Measurements from ENCODE around the gene PROM1. TPM values are rescaled to one million over a fixed set of nuclear protein-coding genes. Genes with fewer than 3 reads are reported as not detected.

The PROM1 gene
- total and polyA plus RNA-seq, 2 of the 13 experiments (the other 11 are each of a cell fraction or from before 2014, with no cell fraction given): 3.9 to 16.4 TPM

DNA sequence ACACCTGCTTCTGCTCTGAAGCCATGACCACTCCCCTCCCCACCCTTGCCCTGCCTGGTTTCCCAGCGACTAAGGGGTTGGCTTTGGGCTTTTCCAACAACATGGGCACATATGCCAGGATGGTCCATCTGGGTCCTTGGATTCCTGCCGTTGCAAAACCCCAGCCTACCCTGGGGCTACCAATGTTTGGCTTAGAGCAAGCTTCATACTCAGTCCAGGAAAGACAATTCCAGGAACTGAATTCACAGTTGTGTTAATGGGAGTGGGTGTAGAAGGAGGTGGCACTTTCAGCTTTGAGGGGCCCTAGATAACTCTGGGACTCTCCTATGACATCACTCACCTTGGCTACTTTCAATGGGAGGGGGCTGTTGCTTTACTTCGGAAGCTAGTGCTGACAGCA is 154.3 kb downstream of the PROM1 start:
- in situ Hi-C loops (cut with HindIII; ENCODE audit: extremely low pct_ligation_motif_present, low pct_unique_long_range_greater_than_20kb) (no loop called here), intact Hi-C loops (cut with micrococcal nuclease; ENCODE audit: unreplicated experiment) (no loop called here)
- no TSS peak for BruUV-seq (replicated peaks)
- H3K4me3 ChIP-seq (replicated peaks in 1 of 3; ENCODE audit: insufficient read depth in 1 of 3, low read depth in 2 of 3, low read length in 3 of 3): no peak overlapping the region
- H3K9ac ChIP-seq (ENCODE audit: insufficient read depth, low read depth, low read length): no peak overlapping the region
- no peak overlapping the region for H2AFZ ChIP-seq (ENCODE audit: low read length)
- no peaks in the 10 kb centered on the region for H3K79me2 ChIP-seq (ENCODE audit: insufficient read depth, low read length)
- WGBS (ENCODE audit: low lambda C conversion rate): 0% methylated on average over 2 of the region's 3 CpGs
- ChIA-PET POLR2A (no interaction called here), CTCF (ENCODE audit: low intra/inter-chr PET ratio, low total read pairs) (no interaction called here)
- H3K27me3 ChIP-seq (ENCODE audit: control insufficient read depth in 1 of 2, insufficient read depth in 2 of 2, low read length in 2 of 2): peaks cover 3 to 29% of the 10 kb centered on the region in 2 experiments; a peak in 3 of 5 replicates
- TF ChIP-seq HMG20A (CRISPR knock-in tag; IDR thresholded peaks at IDR 0.05; ENCODE audit: borderline replicate concordance) (no peak), ZNF17 (CRISPR knock-in tag; IDR thresholded peaks at IDR 0.05) (no peak), NFKBIZ (CRISPR knock-in tag; IDR thresholded peaks at IDR 0.05) (no peak), STAT5B (CRISPR knock-in tag; IDR thresholded peaks at IDR 0.05) (no peak), ASH2L (IDR thresholded peaks at IDR 0.05; ENCODE audit: insufficient read length, low read depth, low read length) (no peak)
- H3K4me2 ChIP-seq (ENCODE audit: low read depth, low read length): no peak overlapping the region
- DNase-seq (ENCODE audit: low spot score) (no peak), FAIRE-seq (no peak), ATAC-seq (no peak)
- H4K20me1 ChIP-seq (ENCODE audit: insufficient read depth, low read length): no peaks in the 10 kb centered on the region
- H3K9me3 ChIP-seq (ENCODE audit: low read length): no peaks in the 10 kb centered on the region
- H3K36me3 ChIP-seq (replicated peaks in 1 of 2; ENCODE audit: control insufficient read depth in 1 of 2, insufficient read depth in 2 of 2, low read length in 2 of 2): no peaks in the 10 kb centered on the region
- H3K27ac ChIP-seq (ENCODE audit: extremely low read length, insufficient read depth, low read length): no peak overlapping the region
- no peaks in the 10 kb centered on the region for H3K4me1 ChIP-seq (ENCODE audit: insufficient read depth, low read length)

- 0% methylated on average over 3 of the region's 5 CpGs for WGBS (ENCODE audit: low lambda C conversion rate)
- peaks cover 3 to 30% of the 10 kb centered on the region in 2 experiments; a peak in 3 of 5 replicates for H3K27me3 ChIP-seq (ENCODE audit: control insufficient read depth in 1 of 2, insufficient read depth in 2 of 2, low read length in 2 of 2)
- ATAC-seq (no peak), DNase-seq (ENCODE audit: low spot score) (no peak), FAIRE-seq (no peak)
- in situ Hi-C loops (cut with HindIII; ENCODE audit: extremely low pct_ligation_motif_present, low pct_unique_long_range_greater_than_20kb): no loop called here
- no TSS peak for BruUV-seq (replicated peaks)
- CTCF ChIA-PET (ENCODE audit: low intra/inter-chr PET ratio, low total read pairs): no interaction called here
- H3K9me3 ChIP-seq (ENCODE audit: low read length): no peaks in the 10 kb centered on the region
- POLR2A ChIA-PET: no interaction called here
- no peak overlapping the region for H3K27ac ChIP-seq (ENCODE audit: extremely low read length, insufficient read depth, low read length)
- H2AFZ ChIP-seq (ENCODE audit: low read length): no peak overlapping the region
- no peaks in the 10 kb centered on the region for H3K36me3 ChIP-seq (replicated peaks in 1 of 2; ENCODE audit: control insufficient read depth in 1 of 2, insufficient read depth in 2 of 2, low read length in 2 of 2)
- intact Hi-C loops (cut with micrococcal nuclease; ENCODE audit: unreplicated experiment): no loop called here
- no peaks in the 10 kb centered on the region for H3K79me2 ChIP-seq (ENCODE audit: insufficient read depth, low read length)
- TF ChIP-seq MZF1 (CRISPR knock-in tag; IDR thresholded peaks at IDR 0.05; ENCODE audit: borderline replicate concordance): no peak
- TF ChIP-seq BCL6 (CRISPR knock-in tag; IDR thresholded peaks at IDR 0.05): no peak
- H3K4me2 ChIP-seq (ENCODE audit: low read depth, low read length): no peak overlapping the region
- H3K4me1 ChIP-seq (ENCODE audit: insufficient read depth, low read length): no peaks in the 10 kb centered on the region
- no peaks in the 10 kb centered on the region for H4K20me1 ChIP-seq (ENCODE audit: insufficient read depth, low read length)
- no peak overlapping the region for H3K9ac ChIP-seq (ENCODE audit: insufficient read depth, low read depth, low read length)
- H3K4me3 ChIP-seq (replicated peaks in 1 of 3; ENCODE audit: insufficient read depth in 1 of 3, low read depth in 2 of 3, low read length in 3 of 3): no peak overlapping the region
These were observed 154.9 kb downstream of the PROM1 start for GRCh38 chr4:15928883-15929282.

Data from HepG2 (cell line).